OCI-LY7 (cell line): ENCODE measurements around the gene KLF12. TPM values are rescaled to one million over a fixed set of nuclear protein-coding genes. Genes with fewer than 3 reads are reported as not detected.

Experiments
- BruUV-seq: library from RNA; stranded (reverse); fragments of 400-500 nt; replicated peaks from 2 replicates; lab custom pipeline; 2021; lab: Mats Ljungman, UMichigan
- CTCF ChIA-PET: fragments of 300-600 bp; sonication (Branson Sonifier 250); formaldehyde crosslinking; loops from one replicate; lab custom pipeline; 2022; ENCODE audit warnings: antibody characterized with exemption; ENCODE audit not compliant: unreplicated experiment; lab: Charles Lee
- POLR2A ChIA-PET: fragments of 300-600 bp; sonication (Branson Sonifier 250); formaldehyde crosslinking; loops from one replicate; lab custom pipeline; 2022; ENCODE audit warnings: antibody characterized with exemption; lab: Charles Lee
- DNase-seq: peaks from one replicate; pipeline ENCODE4 v3.0.0-alpha.2; 2015; ENCODE audit warnings: low spot score
- H2AFZ ChIP-seq: fragments of 200-600 bp; sonication (generic), shearing (Covaris generic); 2 replicates; pipeline ENCODE4 v1.6.1; 2014; ENCODE audit warnings: mild to moderate bottlenecking, antibody characterized with exemption, low read length, moderate library complexity
- H3K27ac ChIP-seq: fragments of 200-600 bp; sonication (generic); 2 replicates; pipeline ENCODE4 v1.5.1; 2014; ENCODE audit warnings: mixed run types, low read depth, mild to moderate bottlenecking, moderate library complexity, low read length, inconsistent platforms; ENCODE audit not compliant: poor library complexity, severe bottlenecking
- H3K36me3 ChIP-seq: fragments of 200-600 bp; sonication (generic); 2 replicates; pipeline ENCODE4 v1.6.1; 2014; ENCODE audit warnings: mild to moderate bottlenecking, antibody characterized with exemption, low read length, moderate library complexity, mixed read lengths; ENCODE audit not compliant: insufficient read depth
- H3K4me1 ChIP-seq: fragments of 200-600 bp; sonication (generic); 2 replicates; pipeline ENCODE4 v1.5.1; 2014; ENCODE audit warnings: mild to moderate bottlenecking, low read length; ENCODE audit not compliant: insufficient read depth, poor library complexity, severe bottlenecking
- H3K4me2 ChIP-seq: fragments of 200-600 bp; sonication (generic); 2 replicates; pipeline ENCODE4 v1.6.1; 2014; ENCODE audit warnings: mild to moderate bottlenecking, low read length
- H3K4me3 ChIP-seq: fragments of 200-600 bp; sonication (generic); 2 replicates; pipeline ENCODE4 v1.5.1; 2014; ENCODE audit warnings: mild to moderate bottlenecking, low read depth, low read length; ENCODE audit not compliant: poor library complexity, severe bottlenecking
- H3K79me2 ChIP-seq: fragments of 200-600 bp; sonication (generic); 2 replicates; pipeline ENCODE4 v1.6.1; 2016; ENCODE audit warnings: low read depth, mild to moderate bottlenecking, low read length, moderate library complexity, mixed read lengths; ENCODE audit not compliant: insufficient read depth
- H3K9me2 ChIP-seq: fragments of 200-600 bp; sonication (generic); 2 replicates; pipeline ENCODE4 v1.6.1; 2016; ENCODE audit warnings: mild to moderate bottlenecking, low read length, mixed read lengths; ENCODE audit not compliant: insufficient read depth
- H3K9me3 ChIP-seq: fragments of 200-600 bp; sonication (generic); 2 replicates; pipeline ENCODE4 v1.6.1; 2014; ENCODE audit warnings: mild to moderate bottlenecking, mixed run types, low read length, mixed read lengths
- H4K20me1 ChIP-seq: fragments of 200-600 bp; sonication (generic); 2 replicates; pipeline ENCODE4 v1.6.1; 2014; ENCODE audit warnings: mild to moderate bottlenecking, antibody characterized with exemption, low read length, moderate library complexity, mixed read lengths; ENCODE audit not compliant: insufficient read depth
- EZH2phosphoT487 ChIP-seq: fragments of 200-600 bp; sonication (generic); IDR thresholded peaks from 2 replicates; pipeline ENCODE4 v1.6.1; 2018; ENCODE audit warnings: low read depth, borderline replicate concordance, mild to moderate bottlenecking, mixed run types, antibody characterized with exemption, low read length, moderate library complexity, mixed read lengths
- intact Hi-C: fragments of 100-400 bp; cut with micrococcal nuclease; formaldehyde crosslinking; loops from one replicate; pipeline ENCODE4 v1.10.0; 2022; ENCODE audit not compliant: unreplicated experiment
- total RNA-seq, 2 experiments: library from RNA; depleted of rRNA in 1 of 2; stranded (reverse); fragments of >200 nt in 1 of 2; shearing (Covaris generic) in 1 of 2; gene quantifications; 2 replicates each; pipeline ENCODE4 v1.2.3, GENCODE V29; 2014 to 2022
- TF ChIP-seq, protein P1 (sequence below): fragments of 200-600 bp; sonication (generic); conservative IDR thresholded peaks from 2 replicates; pipeline ENCODE4 v1.5.1; 2014; ENCODE audit warnings: mild to moderate bottlenecking, antibody characterized with exemption, low read length, moderate library complexity, mixed read lengths

KLF12 gene
- total RNA-seq, 2 experiments from 2014 or later, result 13.3 to 40.1 TPM

DNA sequence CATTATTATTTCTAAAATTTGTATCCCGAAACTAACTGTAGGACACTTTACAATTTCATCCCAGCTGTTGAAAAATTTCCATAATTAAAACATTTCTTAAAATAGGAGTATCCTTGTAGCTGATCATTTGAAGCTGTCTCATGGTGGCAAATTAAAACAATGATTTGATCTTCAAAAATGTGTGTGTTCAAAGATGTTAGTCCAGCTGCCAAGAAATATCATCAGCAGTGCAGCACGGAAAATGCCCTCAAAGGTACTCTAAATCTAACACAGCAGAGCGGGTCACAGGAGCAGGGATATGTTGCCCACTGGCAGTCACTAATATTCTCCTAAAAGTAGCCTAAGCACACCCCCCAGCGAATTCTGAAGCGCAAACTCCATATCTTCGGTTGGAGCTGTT, 31.0 kb downstream of the KLF12 start:
- no peak for TF ChIP-seq EZH2phosphoT487
- TF ChIP-seq, protein P1, sequence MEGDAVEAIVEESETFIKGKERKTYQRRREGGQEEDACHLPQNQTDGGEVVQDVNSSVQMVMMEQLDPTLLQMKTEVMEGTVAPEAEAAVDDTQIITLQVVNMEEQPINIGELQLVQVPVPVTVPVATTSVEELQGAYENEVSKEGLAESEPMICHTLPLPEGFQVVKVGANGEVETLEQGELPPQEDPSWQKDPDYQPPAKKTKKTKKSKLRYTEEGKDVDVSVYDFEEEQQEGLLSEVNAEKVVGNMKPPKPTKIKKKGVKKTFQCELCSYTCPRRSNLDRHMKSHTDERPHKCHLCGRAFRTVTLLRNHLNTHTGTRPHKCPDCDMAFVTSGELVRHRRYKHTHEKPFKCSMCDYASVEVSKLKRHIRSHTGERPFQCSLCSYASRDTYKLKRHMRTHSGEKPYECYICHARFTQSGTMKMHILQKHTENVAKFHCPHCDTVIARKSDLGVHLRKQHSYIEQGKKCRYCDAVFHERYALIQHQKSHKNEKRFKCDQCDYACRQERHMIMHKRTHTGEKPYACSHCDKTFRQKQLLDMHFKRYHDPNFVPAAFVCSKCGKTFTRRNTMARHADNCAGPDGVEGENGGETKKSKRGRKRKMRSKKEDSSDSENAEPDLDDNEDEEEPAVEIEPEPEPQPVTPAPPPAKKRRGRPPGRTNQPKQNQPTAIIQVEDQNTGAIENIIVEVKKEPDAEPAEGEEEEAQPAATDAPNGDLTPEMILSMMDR, result no peak
- peaks cover 13% of the 10 kb centered on the region for H3K9me3 ChIP-seq
- intact Hi-C loops, result no loop called here
- DNase-seq, result no peak
- H3K27ac ChIP-seq, result no peak overlapping the region
- no TSS peak for BruUV-seq
- no peaks in the 10 kb centered on the region for H3K9me2 ChIP-seq
- H3K4me1 ChIP-seq, result no peaks in the 10 kb centered on the region
- H3K36me3 ChIP-seq, result peaks cover 25% of the 10 kb centered on the region
- peaks cover 83% of the 10 kb centered on the region; the same call in 1 of the 2 replicates for H3K79me2 ChIP-seq
- H4K20me1 ChIP-seq, result peaks cover 4% of the 10 kb centered on the region; the same call in 1 of the 2 replicates
- no peak overlapping the region for H2AFZ ChIP-seq
- ChIA-PET POLR2A (interaction anchor here (0.6 to 0.8 kb wide), 2 partner anchors 12 to 19 kb away, joined by 3 read pairs; no protein-coding TSS in a partner anchor), CTCF (no interaction called here)
- no peak overlapping the region for H3K4me2 ChIP-seq
- no peak overlapping the region for H3K4me3 ChIP-seq

DNA sequence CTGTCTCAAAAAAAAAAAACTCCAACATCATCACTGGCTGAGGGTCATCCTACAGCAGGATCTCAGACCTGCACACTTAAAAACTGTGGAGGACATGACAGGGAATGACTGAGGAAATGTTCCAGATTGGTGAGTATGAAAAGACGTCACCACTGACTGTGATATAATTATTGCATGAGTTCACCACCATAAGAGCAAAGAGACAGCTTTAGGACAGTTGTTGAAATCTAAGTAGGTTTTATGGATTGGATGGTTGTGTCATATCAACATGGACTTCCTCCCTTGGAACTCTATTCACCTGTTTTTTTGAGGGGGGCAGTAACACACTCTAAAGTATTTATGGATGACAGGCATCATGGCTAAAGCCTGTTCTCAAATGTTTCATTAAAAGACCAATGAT, 31.5 kb downstream of the KLF12 start:
- no peak overlapping the region for H2AFZ ChIP-seq
- no peak overlapping the region for H3K27ac ChIP-seq
- no peaks in the 10 kb centered on the region for H3K4me1 ChIP-seq
- intact Hi-C loops, result no loop called here
- BruUV-seq, result no TSS peak
- H4K20me1 ChIP-seq, result peaks cover 4% of the 10 kb centered on the region; the same call in 1 of the 2 replicates
- H3K9me2 ChIP-seq, result no peaks in the 10 kb centered on the region
- ChIA-PET POLR2A (interaction anchor here (0.8 kb wide), 1 partner anchor 18 kb away, joined by 3 read pairs; no protein-coding TSS in a partner anchor), CTCF (no interaction called here)
- TF ChIP-seq, protein P1, result no peak
- no peak for TF ChIP-seq EZH2phosphoT487
- H3K79me2 ChIP-seq, result peaks cover 83% of the 10 kb centered on the region; the same call in 1 of the 2 replicates
- no peak overlapping the region for H3K4me2 ChIP-seq
- H3K4me3 ChIP-seq, result no peak overlapping the region
- peaks cover 21% of the 10 kb centered on the region for H3K36me3 ChIP-seq
- peaks cover 8% of the 10 kb centered on the region for H3K9me3 ChIP-seq
- DNase-seq, result no peak

DNA sequence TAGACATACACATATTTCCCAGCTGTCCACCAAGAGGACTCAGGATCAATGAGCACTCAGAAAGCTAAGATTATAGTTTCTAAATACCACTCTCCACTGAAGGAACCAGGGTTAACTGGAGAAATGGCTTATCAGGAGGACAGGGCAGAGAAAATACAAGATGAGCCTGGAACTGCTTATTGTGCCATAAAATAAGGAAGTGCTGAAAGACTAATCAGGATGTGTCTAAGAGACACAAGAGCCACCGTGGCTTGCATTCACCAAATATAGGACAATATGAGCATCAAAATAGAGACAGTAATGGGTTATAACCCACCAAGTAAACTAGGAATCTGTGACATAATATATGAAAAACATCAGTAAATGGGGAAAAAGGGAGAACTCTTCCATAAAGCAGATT, 32.8 kb downstream of the KLF12 start:
- CTCF ChIA-PET, result no interaction called here
- H3K4me2 ChIP-seq, result no peak overlapping the region
- no peaks in the 10 kb centered on the region for H3K4me1 ChIP-seq

More for the DNA sequence above, 32.8 kb downstream of the KLF12 start:
- H3K79me2 ChIP-seq, result peaks cover 82% of the 10 kb centered on the region; the same call in 1 of the 2 replicates
- no peaks in the 10 kb centered on the region for H3K9me2 ChIP-seq
- POLR2A ChIA-PET, result interaction anchor here (0.5 to 1.0 kb wide), 3 partner anchors 8 to 899 kb away, joined by 3 read pairs; no protein-coding TSS in a partner anchor
- no peak for TF ChIP-seq EZH2phosphoT487
- TF ChIP-seq, protein P1, result no peak
- no TSS peak for BruUV-seq
- peaks cover 13% of the 10 kb centered on the region; the same call in 1 of the 2 replicates for H4K20me1 ChIP-seq
- no peak overlapping the region for H2AFZ ChIP-seq
- H3K9me3 ChIP-seq, result 0 out of 2 replicates have a peak, but pooled peaks cover under 1% of the 10 kb centered on the region
- DNase-seq, result no peak
- no peak overlapping the region for H3K27ac ChIP-seq
- H3K4me3 ChIP-seq, result no peak overlapping the region
- intact Hi-C loops, result no loop called here
- H3K36me3 ChIP-seq, result peaks cover 10% of the 10 kb centered on the region
